Measurements from ENCODE around the gene CNOT2. TPM values are rescaled to one million over a fixed set of nuclear protein-coding genes. Genes with fewer than 3 reads are reported as not detected.
A peak's percentile ranks its signal among the peaks of the same experiment; 100 is the strongest.

CNOT2 gene
- total and polyA plus RNA-seq, 2 experiments from 2014 or later: 110 to 152 TPM

DNA sequence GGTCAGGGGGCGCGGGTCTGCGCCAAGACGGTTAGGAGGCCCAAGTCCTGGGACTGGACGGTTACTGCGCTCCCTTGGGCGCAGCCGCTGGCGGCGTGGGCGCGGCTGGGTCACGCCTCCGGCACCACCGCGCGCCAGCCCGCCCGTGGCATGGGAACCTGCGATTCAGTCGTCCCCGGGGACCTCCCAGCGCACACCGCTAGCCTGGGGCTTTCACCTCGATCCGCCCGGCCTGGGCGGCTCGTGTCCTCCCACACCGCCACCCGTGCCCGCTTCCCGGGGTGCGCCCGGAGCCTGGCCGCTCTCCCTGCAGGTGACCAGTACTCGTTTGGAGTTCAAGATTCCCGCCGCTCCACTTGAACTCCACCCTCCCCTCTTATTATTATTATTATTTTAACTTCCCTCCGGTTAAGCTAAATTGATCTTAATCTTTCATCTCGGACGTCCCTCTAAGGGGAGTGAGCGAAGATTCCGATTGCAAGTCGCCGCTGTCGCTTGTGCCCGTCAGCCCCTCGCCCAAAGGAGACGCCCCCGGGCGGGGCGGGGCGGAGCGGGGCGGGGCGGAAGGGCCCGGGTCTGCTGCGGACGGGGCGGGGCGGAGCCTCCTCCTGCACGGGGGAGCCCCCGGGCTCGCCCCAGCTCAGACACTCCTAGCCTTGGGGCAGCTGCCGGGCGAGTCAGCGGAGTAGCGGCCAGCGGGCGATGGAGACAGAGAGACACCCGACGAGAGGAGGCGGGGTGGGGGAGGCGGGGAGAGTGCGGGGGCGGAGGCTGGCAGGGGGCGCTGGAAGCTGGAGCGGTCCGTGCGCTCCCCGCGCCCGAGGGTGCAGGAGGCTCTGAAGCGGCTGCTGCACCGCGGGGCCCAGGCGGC is 122.7 kb downstream of the CNOT2 start, which contains the start of gene KCNMB4:
Gene KCNMB4 (plus strand): TSS at position 643 of the 871 bp plus-strand sequence. CDS start 445 bp downstream, outside the sequence.
- ATAC-seq (peak; percentile 88), DNase-seq (ENCODE audit: low spot score) (peak; percentile 93)
- peak within 1 kb of the TSS; percentile 44; the same call in 1 of the 2 replicates for H3K27ac Mint-ChIP-seq
- H3K4me1 ChIP-seq (ENCODE audit: insufficient read depth): peaks cover 26% of the 10 kb centered on the region
- H3K9me2 ChIP-seq (ENCODE audit: insufficient read depth): no peaks in the 10 kb centered on the region
- H3K4me3 ChIP-seq: peak within 1 kb of the TSS; percentile 89
- H3K9me3 Mint-ChIP-seq: peaks cover 3% of the 10 kb centered on the region; the same call in 1 of the 3 replicates
- peaks cover 29% of the 10 kb centered on the region for H3K27me3 ChIP-seq (ENCODE audit: insufficient read depth)
- peaks cover 11% of the 10 kb centered on the region for H3K4me1 Mint-ChIP-seq
- no peaks in the 10 kb centered on the region; the same call in 1 of the 2 replicates for H3F3A ChIP-seq (replicated peaks; ENCODE audit: low read depth)
- peaks cover 17% of the 10 kb centered on the region for H3K27me3 Mint-ChIP-seq (ENCODE audit: insufficient read depth, low read depth, poor library complexity)
- 0 out of 2 replicates have a peak, but pooled peaks cover 3% of the 10 kb centered on the region for H4K20me1 ChIP-seq (replicated peaks; ENCODE audit: insufficient read depth)
- H3K27ac ChIP-seq (ENCODE audit: low read depth): no peak within 1 kb of the TSS
- H3K79me2 ChIP-seq (replicated peaks; ENCODE audit: insufficient read depth): peaks cover 37% of the 10 kb centered on the region
- peaks cover 5% of the 10 kb centered on the region; the same call in 2 of the 3 replicates for H3K36me3 Mint-ChIP-seq (ENCODE audit: low read depth)
- H3K4me2 ChIP-seq: peak within 1 kb of the TSS; percentile 97
- H3K36me3 ChIP-seq (ENCODE audit: insufficient read depth): no peaks in the 10 kb centered on the region
- peak within 1 kb of the TSS; percentile 94 for H3K4me3 Mint-ChIP-seq
- peak within 1 kb of the TSS; percentile 92 for H2AFZ ChIP-seq
- TF ChIP-seq POLR2AphosphoS5 (IDR thresholded peaks at IDR 0.05; ENCODE audit: low read depth) (peak; percentile 72), STAT1 (IDR thresholded peaks at IDR 0.05; ENCODE audit: unreplicated experiment) (no peak), NANOG (IDR thresholded peaks at IDR 0.05; ENCODE audit: borderline replicate concordance) (no peak)
- TF ChIP-seq, protein P1, sequence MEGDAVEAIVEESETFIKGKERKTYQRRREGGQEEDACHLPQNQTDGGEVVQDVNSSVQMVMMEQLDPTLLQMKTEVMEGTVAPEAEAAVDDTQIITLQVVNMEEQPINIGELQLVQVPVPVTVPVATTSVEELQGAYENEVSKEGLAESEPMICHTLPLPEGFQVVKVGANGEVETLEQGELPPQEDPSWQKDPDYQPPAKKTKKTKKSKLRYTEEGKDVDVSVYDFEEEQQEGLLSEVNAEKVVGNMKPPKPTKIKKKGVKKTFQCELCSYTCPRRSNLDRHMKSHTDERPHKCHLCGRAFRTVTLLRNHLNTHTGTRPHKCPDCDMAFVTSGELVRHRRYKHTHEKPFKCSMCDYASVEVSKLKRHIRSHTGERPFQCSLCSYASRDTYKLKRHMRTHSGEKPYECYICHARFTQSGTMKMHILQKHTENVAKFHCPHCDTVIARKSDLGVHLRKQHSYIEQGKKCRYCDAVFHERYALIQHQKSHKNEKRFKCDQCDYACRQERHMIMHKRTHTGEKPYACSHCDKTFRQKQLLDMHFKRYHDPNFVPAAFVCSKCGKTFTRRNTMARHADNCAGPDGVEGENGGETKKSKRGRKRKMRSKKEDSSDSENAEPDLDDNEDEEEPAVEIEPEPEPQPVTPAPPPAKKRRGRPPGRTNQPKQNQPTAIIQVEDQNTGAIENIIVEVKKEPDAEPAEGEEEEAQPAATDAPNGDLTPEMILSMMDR (conservative IDR thresholded peaks at IDR 0.05; ENCODE audit: low read depth in 2 of 2): no peak
- TF ChIP-seq, protein P2, sequence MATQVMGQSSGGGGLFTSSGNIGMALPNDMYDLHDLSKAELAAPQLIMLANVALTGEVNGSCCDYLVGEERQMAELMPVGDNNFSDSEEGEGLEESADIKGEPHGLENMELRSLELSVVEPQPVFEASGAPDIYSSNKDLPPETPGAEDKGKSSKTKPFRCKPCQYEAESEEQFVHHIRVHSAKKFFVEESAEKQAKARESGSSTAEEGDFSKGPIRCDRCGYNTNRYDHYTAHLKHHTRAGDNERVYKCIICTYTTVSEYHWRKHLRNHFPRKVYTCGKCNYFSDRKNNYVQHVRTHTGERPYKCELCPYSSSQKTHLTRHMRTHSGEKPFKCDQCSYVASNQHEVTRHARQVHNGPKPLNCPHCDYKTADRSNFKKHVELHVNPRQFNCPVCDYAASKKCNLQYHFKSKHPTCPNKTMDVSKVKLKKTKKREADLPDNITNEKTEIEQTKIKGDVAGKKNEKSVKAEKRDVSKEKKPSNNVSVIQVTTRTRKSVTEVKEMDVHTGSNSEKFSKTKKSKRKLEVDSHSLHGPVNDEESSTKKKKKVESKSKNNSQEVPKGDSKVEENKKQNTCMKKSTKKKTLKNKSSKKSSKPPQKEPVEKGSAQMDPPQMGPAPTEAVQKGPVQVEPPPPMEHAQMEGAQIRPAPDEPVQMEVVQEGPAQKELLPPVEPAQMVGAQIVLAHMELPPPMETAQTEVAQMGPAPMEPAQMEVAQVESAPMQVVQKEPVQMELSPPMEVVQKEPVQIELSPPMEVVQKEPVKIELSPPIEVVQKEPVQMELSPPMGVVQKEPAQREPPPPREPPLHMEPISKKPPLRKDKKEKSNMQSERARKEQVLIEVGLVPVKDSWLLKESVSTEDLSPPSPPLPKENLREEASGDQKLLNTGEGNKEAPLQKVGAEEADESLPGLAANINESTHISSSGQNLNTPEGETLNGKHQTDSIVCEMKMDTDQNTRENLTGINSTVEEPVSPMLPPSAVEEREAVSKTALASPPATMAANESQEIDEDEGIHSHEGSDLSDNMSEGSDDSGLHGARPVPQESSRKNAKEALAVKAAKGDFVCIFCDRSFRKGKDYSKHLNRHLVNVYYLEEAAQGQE (IDR thresholded peaks at IDR 0.05; ENCODE audit: unreplicated experiment): no peak

- Mint-ChIP-seq H3K36me3 (ENCODE audit: low read depth) (peaks cover 8% of the 10 kb centered on the region), H3K27ac (peak overlapping the region; percentile 44; the same call in 1 of the 2 replicates), H3K4me3 (peak overlapping the region; percentile 94), H3K4me1 (peaks cover 10% of the 10 kb centered on the region), H3K27me3 (ENCODE audit: insufficient read depth, low read depth, poor library complexity) (peaks cover 17% of the 10 kb centered on the region), H3K9me3 (peaks cover 3% of the 10 kb centered on the region; the same call in 1 of the 3 replicates)
- H2AFZ ChIP-seq: peak overlapping the region; percentile 92
- peak overlapping the region; percentile 97 for H3K4me2 ChIP-seq
- ATAC-seq: peak; percentile 55
- no peaks in the 10 kb centered on the region; the same call in 1 of the 2 replicates for H3F3A ChIP-seq (replicated peaks; ENCODE audit: low read depth)
- peak; percentile 25; the same call in 1 of the 2 replicates for TF ChIP-seq POLR2AphosphoS5 (IDR thresholded peaks at IDR 0.05; ENCODE audit: low read depth)
- TF ChIP-seq EZH2 (IDR thresholded peaks at IDR 0.05; ENCODE audit: low read depth, unreplicated experiment): no peak
- H4K20me1 ChIP-seq (replicated peaks; ENCODE audit: insufficient read depth): 0 out of 2 replicates have a peak, but pooled peaks cover 3% of the 10 kb centered on the region
- no peak overlapping the region for H3K27ac ChIP-seq (ENCODE audit: low read depth)
- peak overlapping the region; percentile 89 for H3K4me3 ChIP-seq
- no peaks in the 10 kb centered on the region for H3K9me2 ChIP-seq (ENCODE audit: insufficient read depth)
- H3K79me2 ChIP-seq (replicated peaks; ENCODE audit: insufficient read depth): peaks cover 45% of the 10 kb centered on the region
- peak; percentile 68 for DNase-seq (ENCODE audit: low spot score)
- H3K4me1 ChIP-seq (ENCODE audit: insufficient read depth): peaks cover 23% of the 10 kb centered on the region
- peaks cover 29% of the 10 kb centered on the region for H3K27me3 ChIP-seq (ENCODE audit: insufficient read depth)
- H3K36me3 ChIP-seq (ENCODE audit: insufficient read depth): no peaks in the 10 kb centered on the region
Observed at GRCh38 chr12:70366581-70367257, 123.5 kb downstream of the CNOT2 start.
